ENCODE results near the gene NOP58. TPM values are rescaled to one million over a fixed set of nuclear protein-coding genes. Genes with fewer than 3 reads are reported as not detected.
"Not testable (repeated sequence)": the region's sequence is repeated elsewhere in the genome, so short reads cannot be mapped to it uniquely, and the experiment has no call there.

The NOP58 gene
- total and polyA plus RNA-seq, 12 donors, result 18.7 to 68.5 (median 23.0) TPM

DNA sequence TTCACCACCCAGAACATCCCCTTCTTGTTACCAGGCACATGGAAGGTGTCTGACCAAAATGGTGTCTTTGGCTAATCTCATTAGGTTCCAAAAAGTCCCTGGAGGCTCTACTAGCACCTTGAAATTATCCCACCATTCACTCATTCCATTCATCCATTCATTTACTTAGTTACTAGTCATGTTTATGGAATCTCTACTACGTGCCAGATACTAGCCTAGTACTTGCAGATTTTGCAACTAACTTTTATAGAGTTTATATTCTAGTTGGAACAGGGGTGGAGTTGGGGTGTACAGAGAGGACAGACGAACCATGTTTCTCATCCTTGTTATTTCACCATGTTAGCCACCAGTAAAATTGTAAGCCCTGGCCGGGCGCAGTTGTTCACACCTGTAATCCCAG is 4.0 kb upstream of the NOP58 start:
- no peak for ATAC-seq
- H3K4me3 ChIP-seq, result no peak overlapping the region
- 78 to 89% methylated on average over 4 of the region's 4 CpGs for WGBS, 2 donors
- H3K9me3 ChIP-seq, result no peaks in the 10 kb centered on the region
- no peaks in the 10 kb centered on the region for H3K27me3 ChIP-seq
- H3K4me1 ChIP-seq, result peaks cover 0 to 7% (median 0%) of the 10 kb centered on the region in 9 donors
- TF ChIP-seq, protein P1, sequence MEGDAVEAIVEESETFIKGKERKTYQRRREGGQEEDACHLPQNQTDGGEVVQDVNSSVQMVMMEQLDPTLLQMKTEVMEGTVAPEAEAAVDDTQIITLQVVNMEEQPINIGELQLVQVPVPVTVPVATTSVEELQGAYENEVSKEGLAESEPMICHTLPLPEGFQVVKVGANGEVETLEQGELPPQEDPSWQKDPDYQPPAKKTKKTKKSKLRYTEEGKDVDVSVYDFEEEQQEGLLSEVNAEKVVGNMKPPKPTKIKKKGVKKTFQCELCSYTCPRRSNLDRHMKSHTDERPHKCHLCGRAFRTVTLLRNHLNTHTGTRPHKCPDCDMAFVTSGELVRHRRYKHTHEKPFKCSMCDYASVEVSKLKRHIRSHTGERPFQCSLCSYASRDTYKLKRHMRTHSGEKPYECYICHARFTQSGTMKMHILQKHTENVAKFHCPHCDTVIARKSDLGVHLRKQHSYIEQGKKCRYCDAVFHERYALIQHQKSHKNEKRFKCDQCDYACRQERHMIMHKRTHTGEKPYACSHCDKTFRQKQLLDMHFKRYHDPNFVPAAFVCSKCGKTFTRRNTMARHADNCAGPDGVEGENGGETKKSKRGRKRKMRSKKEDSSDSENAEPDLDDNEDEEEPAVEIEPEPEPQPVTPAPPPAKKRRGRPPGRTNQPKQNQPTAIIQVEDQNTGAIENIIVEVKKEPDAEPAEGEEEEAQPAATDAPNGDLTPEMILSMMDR (IDR thresholded peaks at IDR 0.05), result no peak
- no peaks in the 10 kb centered on the region for H3K36me3 ChIP-seq
- H3K27ac ChIP-seq, result no peak overlapping the region
- intact Hi-C loops (cut with DNase I), result loop anchor here in 1 of 10 donors (10.0 kb wide), 1 partner anchor 233 kb away; no protein-coding TSS in a partner anchor
- DNase-seq, result no peak

DNA sequence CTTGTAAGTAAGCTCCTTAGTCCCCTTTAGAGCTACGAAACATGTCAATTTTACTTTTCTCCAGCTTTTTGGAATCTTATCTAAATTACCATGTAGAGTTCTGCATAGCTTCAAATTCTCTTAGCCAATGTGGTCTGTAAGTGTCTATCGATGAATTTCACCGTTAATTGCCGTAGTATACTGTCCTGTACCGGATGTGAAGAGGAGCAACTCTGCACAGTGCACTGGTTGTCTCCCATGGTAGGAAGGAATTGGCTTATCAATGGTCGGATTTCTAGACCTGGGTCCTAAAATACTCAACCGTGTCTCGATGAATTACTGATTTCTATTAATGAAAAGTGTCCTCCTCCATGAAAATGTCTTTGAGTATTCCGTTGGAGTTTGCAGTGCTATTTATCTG is 1.9 kb downstream of the NOP58 start:
- TF ChIP-seq, protein P1 (IDR thresholded peaks at IDR 0.05), result no peak
- H3K36me3 ChIP-seq, result no peaks in the 10 kb centered on the region
- H3K27ac ChIP-seq, result peak overlapping the region in 1 of 10 donors; percentile 45
- WGBS, 2 donors, result 28 to 33% methylated on average over 9 of the region's 9 CpGs
- H3K27me3 ChIP-seq, result no peaks in the 10 kb centered on the region
- H3K9me3 ChIP-seq, result peaks cover 0 to 6% (median 0%) of the 10 kb centered on the region in 11 donors
- peak overlapping the region in 9 of 10 donors; percentile 61 to 97 (median 86) for H3K4me3 ChIP-seq
- DNase-seq (no peak), ATAC-seq (no peak)
- intact Hi-C loops (cut with DNase I), result loop anchor here in 1 of 10 donors (10.0 kb wide), 1 partner anchor 227 kb away; no protein-coding TSS in a partner anchor
- H3K4me1 ChIP-seq, result peaks cover 0 to 50% (median 20%) of the 10 kb centered on the region in 9 donors

DNA sequence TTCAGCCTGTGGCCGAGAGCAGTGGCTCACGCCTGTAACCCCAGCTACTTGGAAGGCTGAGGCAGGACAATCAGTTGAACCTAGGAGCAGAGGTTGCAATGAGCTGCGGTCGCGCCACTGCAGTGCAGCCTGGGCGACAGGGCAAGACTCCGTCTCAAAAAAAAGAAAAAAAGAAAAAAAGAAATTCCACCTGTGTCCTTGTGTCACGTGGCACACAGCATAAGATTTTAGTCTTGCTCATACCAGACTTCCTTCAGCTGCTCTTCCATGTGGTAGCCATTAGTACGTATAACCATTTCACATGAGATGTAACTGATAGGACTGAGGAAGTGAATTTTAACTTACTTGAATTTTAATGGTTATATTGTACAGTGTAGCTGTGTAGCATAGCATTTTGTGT is 4.0 kb downstream of the NOP58 start:
- no peak for ATAC-seq
- no peaks in the 10 kb centered on the region for H3K27me3 ChIP-seq
- 77 to 82% methylated on average over 9 of the region's 9 CpGs for WGBS, 2 donors
- no peak overlapping the region for H3K4me3 ChIP-seq
- H3K9me3 ChIP-seq, result peaks cover 0 to 7% (median 0%) of the 10 kb centered on the region in 11 donors
- peaks cover 0 to 61% (median 21%) of the 10 kb centered on the region in 9 donors for H3K4me1 ChIP-seq
- TF ChIP-seq, protein P1 (IDR thresholded peaks at IDR 0.05), result no peak
- H3K27ac ChIP-seq, result no peak overlapping the region
- no peaks in the 10 kb centered on the region for H3K36me3 ChIP-seq
- intact Hi-C loops (cut with DNase I), result loop anchor here in 1 of 10 donors (10.0 kb wide), 1 partner anchor 225 kb away; no protein-coding TSS in a partner anchor
- DNase-seq, result no peak

DNA sequence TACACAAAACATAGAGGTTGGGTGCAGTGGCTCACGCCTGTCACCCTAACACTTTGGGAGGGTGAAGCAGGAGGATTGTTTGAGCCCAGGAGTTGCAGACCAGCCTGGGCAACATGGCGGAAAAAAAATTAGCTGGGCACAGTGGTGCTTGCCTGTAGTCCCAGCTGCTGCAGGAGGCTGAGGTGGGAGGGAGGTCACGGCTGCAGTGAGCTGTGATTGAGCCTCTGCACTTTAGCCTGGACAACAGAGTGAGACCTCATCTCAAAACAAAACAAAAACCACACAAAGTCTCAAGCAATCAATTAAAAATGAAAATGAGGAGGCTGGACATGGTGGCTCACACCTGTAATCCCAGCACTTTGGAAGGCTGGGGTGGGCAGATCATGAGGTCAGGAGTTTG is 4.9 kb downstream of the NOP58 start:
- Histone ChIP-seq H3K4me3 (no peak overlapping the region), H3K27ac (no peak overlapping the region), H3K27me3 (no peaks in the 10 kb centered on the region), H3K9me3 (peaks cover 0 to 7% (median 0%) of the 10 kb centered on the region in 11 donors), H3K36me3 (peaks cover 0 to 6% (median 4%) of the 10 kb centered on the region in 9 donors), H3K4me1 (peaks cover 0 to 57% (median 21%) of the 10 kb centered on the region in 9 donors)
- no peak for ATAC-seq
- TF ChIP-seq, protein P1 (IDR thresholded peaks at IDR 0.05), result no peak
- intact Hi-C loops (cut with DNase I), result no loop called here
- WGBS, 2 donors, result 84 to 90% methylated on average over 3 of the region's 3 CpGs
- no peak for DNase-seq

DNA sequence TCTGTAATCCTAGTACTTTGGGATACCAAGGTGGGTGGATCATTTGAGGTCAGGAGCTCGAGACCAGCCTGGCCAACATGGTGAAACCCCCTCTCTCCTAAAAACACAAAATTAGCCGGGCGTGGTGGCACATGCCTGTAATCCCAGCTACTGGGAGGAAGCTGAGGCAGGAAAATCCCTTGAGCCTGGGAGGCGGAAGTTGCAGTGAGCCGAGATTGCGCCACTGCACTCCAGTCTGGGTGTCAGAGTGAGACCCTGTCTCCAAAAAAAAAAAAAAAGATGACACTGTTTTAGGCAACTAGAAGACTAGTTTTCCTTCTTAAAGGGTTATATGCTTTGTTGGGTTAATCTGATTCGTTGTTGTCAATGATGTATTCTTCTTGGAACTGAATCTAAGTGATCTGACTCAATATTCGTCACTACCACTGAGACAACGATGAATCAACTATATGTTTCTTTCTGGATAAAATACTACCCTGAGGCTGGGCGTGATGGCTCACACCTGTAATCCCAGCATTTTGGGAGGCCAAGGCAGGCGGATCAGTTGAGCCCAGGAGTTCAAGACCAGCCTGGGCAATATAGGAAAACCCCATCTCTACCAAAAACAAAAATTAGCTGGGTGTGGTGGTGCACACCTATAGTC is 10.6 kb downstream of the NOP58 start:
- DNase-seq, H3K9me3 ChIP-seq, ATAC-seq, H3K27me3 ChIP-seq, H3K4me3 ChIP-seq: not testable (repeated sequence)
- H3K36me3 ChIP-seq, result peaks cover 0 to 59% (median 20%) of the 10 kb centered on the region in 9 donors
- intact Hi-C loops (cut with DNase I), result loop anchor here in 2 of 10 donors (5.0 kb wide), 1 partner anchor 101 kb away; the partner anchor contains the start of gene BMPR2 (in 2 of the 2)
- H3K27ac ChIP-seq, result peak overlapping the region in 1 of 10 donors; percentile 39
- peaks cover 0 to 49% (median 17%) of the 10 kb centered on the region in 9 donors for H3K4me1 ChIP-seq
- WGBS, 2 donors, result 88 to 94% methylated on average over 11 of the region's 11 CpGs

Measured in heart right ventricle (tissue), 16 donors.